ENCODE data around the gene PLEKHH3. TPM values are rescaled to one million over a fixed set of nuclear protein-coding genes. Genes with fewer than 3 reads are reported as not detected.

Gene PLEKHH3
- total RNA-seq, 1 experiment from 2014 or later = 32.2 TPM

- Histone ChIP-seq H3K9me3 (ENCODE audit: control insufficient read depth, insufficient read depth, low read depth, low read length) (no peaks in the 10 kb centered on the region), H3K4me3 (ENCODE audit: low read depth in 2 of 2, low read length in 2 of 2) (peak within 1 kb of the TSS; percentile 52 to 67), H3K27me3 (ENCODE audit: control insufficient read depth, insufficient read depth, low read length) (no peaks in the 10 kb centered on the region), H3K36me3 (ENCODE audit: control insufficient read depth, insufficient read depth, low read length) (no peaks in the 10 kb centered on the region), H3K27ac (ENCODE audit: low read length) (peak within 1 kb of the TSS; percentile 83), H3K4me1 (ENCODE audit: control insufficient read depth, insufficient read depth, low read length) (peaks cover 19% of the 10 kb centered on the region)
- no TSS peak for BruUV-seq (replicated peaks)
- POLR2A ChIA-PET = interaction anchor here (0.5 kb wide), 1 partner anchor 67 kb away, joined by 6 read pairs; no protein-coding TSS in a partner anchor
- intact Hi-C loops (cut with micrococcal nuclease; ENCODE audit: unreplicated experiment) = no loop called here
- no peak for TF ChIP-seq TCF7L2 (IDR thresholded peaks at IDR 0.05; ENCODE audit: low read depth, low read length)
- TF ChIP-seq, protein P1, sequence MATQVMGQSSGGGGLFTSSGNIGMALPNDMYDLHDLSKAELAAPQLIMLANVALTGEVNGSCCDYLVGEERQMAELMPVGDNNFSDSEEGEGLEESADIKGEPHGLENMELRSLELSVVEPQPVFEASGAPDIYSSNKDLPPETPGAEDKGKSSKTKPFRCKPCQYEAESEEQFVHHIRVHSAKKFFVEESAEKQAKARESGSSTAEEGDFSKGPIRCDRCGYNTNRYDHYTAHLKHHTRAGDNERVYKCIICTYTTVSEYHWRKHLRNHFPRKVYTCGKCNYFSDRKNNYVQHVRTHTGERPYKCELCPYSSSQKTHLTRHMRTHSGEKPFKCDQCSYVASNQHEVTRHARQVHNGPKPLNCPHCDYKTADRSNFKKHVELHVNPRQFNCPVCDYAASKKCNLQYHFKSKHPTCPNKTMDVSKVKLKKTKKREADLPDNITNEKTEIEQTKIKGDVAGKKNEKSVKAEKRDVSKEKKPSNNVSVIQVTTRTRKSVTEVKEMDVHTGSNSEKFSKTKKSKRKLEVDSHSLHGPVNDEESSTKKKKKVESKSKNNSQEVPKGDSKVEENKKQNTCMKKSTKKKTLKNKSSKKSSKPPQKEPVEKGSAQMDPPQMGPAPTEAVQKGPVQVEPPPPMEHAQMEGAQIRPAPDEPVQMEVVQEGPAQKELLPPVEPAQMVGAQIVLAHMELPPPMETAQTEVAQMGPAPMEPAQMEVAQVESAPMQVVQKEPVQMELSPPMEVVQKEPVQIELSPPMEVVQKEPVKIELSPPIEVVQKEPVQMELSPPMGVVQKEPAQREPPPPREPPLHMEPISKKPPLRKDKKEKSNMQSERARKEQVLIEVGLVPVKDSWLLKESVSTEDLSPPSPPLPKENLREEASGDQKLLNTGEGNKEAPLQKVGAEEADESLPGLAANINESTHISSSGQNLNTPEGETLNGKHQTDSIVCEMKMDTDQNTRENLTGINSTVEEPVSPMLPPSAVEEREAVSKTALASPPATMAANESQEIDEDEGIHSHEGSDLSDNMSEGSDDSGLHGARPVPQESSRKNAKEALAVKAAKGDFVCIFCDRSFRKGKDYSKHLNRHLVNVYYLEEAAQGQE (IDR thresholded peaks at IDR 0.05; ENCODE audit: insufficient read depth in 1 of 2, low read depth in 2 of 2, low read length in 1 of 2) = no peak
- no peak for TF ChIP-seq POLR2AphosphoS5 (IDR thresholded peaks at IDR 0.05; ENCODE audit: low read depth, low read length)
- TF ChIP-seq SIN3A (IDR thresholded peaks at IDR 0.05; ENCODE audit: borderline replicate concordance, insufficient read depth, low read depth, low read length) = no peak
- TF ChIP-seq CTCF (IDR thresholded peaks at IDR 0.05) = no peak
- CTCF ChIA-PET = no interaction called here
- in situ Hi-C loops (cut with HindIII; ENCODE audit: low pct_unique_long_range_greater_than_20kb, low sequenced_read_pairs) = no loop called here
- ATAC-seq (peak; percentile 31), DNase-seq (ENCODE audit: low read depth, low spot score) (no peak)
Observed at GRCh38 chr17:42681976-42682721, 5.4 kb upstream of the PLEKHH3 start, which contains the start of gene CNTNAP1. Gene CNTNAP1, plus strand, starts transcription at chr17:42682531. Its CDS starts 299 bp downstream, at chr17:42682830.

DNA sequence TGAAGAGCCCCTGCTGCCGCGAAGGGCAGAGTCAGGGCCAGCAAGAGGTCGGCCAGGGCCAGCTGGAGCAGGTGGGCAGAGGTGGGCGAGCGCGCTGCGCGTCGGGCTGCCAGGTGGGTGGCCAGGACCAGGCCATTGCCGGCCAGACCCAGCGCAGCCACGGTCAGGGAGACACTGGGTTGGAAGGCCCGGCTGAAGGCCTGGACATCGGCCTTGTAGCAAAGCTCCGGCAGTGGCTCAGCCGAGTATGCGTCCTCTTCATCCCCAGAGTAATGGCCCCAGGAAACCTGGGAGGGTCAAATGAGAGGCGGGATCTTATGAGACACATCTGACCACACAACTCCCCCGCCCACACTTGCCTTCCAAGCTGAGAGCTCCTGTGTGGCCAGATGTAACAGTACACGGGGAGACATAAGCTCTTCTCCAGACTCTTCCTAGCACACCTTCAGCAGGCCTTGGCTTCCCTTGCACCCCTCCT is 3.6 kb upstream of the PLEKHH3 start:
- ATAC-seq (no peak), DNase-seq (ENCODE audit: low read depth, low spot score) (no peak)
- peak overlapping the region; percentile 90 for H3K27ac ChIP-seq (ENCODE audit: low read length)
- H3K4me1 ChIP-seq (ENCODE audit: control insufficient read depth, insufficient read depth, low read length) = peaks cover 19% of the 10 kb centered on the region
- H3K36me3 ChIP-seq (ENCODE audit: control insufficient read depth, insufficient read depth, low read length) = no peaks in the 10 kb centered on the region; the same call in 1 of the 2 replicates
- H3K27me3 ChIP-seq (ENCODE audit: control insufficient read depth, insufficient read depth, low read length) = no peaks in the 10 kb centered on the region
- CTCF ChIA-PET = interaction anchor here (0.5 to 1.0 kb wide), 4 partner anchors 29 to 113 kb away, joined by 3 to 4 read pairs (median 4); no protein-coding TSS in a partner anchor
- in situ Hi-C loops (cut with HindIII; ENCODE audit: low pct_unique_long_range_greater_than_20kb, low sequenced_read_pairs) (no loop called here), intact Hi-C loops (cut with micrococcal nuclease; ENCODE audit: unreplicated experiment) (no loop called here)
- no peak overlapping the region for H3K4me3 ChIP-seq (ENCODE audit: low read depth in 2 of 2, low read length in 2 of 2)
- POLR2A ChIA-PET = no interaction called here
- TF ChIP-seq POLR2AphosphoS5 (IDR thresholded peaks at IDR 0.05; ENCODE audit: low read depth, low read length) (no peak), TCF7L2 (IDR thresholded peaks at IDR 0.05; ENCODE audit: low read depth, low read length) (no peak), SIN3A (IDR thresholded peaks at IDR 0.05; ENCODE audit: borderline replicate concordance, insufficient read depth, low read depth, low read length) (no peak), CTCF (IDR thresholded peaks at IDR 0.05) (no peak)
- TF ChIP-seq, protein P1 (IDR thresholded peaks at IDR 0.05; ENCODE audit: insufficient read depth in 1 of 2, low read depth in 2 of 2, low read length in 1 of 2) = no peak
- no peaks in the 10 kb centered on the region for H3K9me3 ChIP-seq (ENCODE audit: control insufficient read depth, insufficient read depth, low read depth, low read length)
- BruUV-seq (replicated peaks) = no TSS peak
